A549 (cell line): ENCODE results near the gene GTPBP10.

Source experiments
- CEBPB ChIP-seq, 2 experiments: fragments of >200 bp in 1 of 2; sonication (Bioruptor Twin) in 1 of 2; formaldehyde crosslinking in 1 of 2; IDR thresholded peaks; 2 replicates each; pipeline ENCODE4 v1.6.1; 2012 to 2016
- CTCF ChIP-seq: fragments of >200 bp; sonication (Bioruptor Twin); formaldehyde crosslinking; IDR thresholded peaks from 3 replicates; pipeline ENCODE4 v1.5.1; 2016
- EP300 ChIP-seq, 2 experiments: fragments of >200 bp; sonication (Bioruptor Twin); formaldehyde crosslinking; IDR thresholded peaks; 2 replicates in 1 of 2; 3 replicates in 1 of 2; pipeline ENCODE4 v1.6.1; 2016 to 2017
- GATA3 ChIP-seq: IDR thresholded peaks from 2 replicates; pipeline ENCODE4 v1.6.1; 2012; ENCODE audit warnings: borderline replicate concordance
- MAFK ChIP-seq: fragments of 450-650 bp; IDR thresholded peaks from 2 replicates; pipeline ENCODE4 v1.6.1; 2014; ENCODE audit not compliant: partially characterized antibody
- MYC ChIP-seq: IDR thresholded peaks from 2 replicates; pipeline ENCODE4 v1.6.1; 2012; ENCODE audit warnings: mild to moderate bottlenecking, inconsistent platforms, low read length, improper control_type of control experiment, borderline replicate concordance
- PBX3 ChIP-seq: IDR thresholded peaks from 2 replicates; pipeline ENCODE4 v1.6.1; 2012
- POLR2AphosphoS2 ChIP-seq: conservative IDR thresholded peaks from 2 replicates; pipeline ENCODE4 v1.6.1; 2012; ENCODE audit warnings: low read length, improper control_type of control experiment, inconsistent platforms
- SREBF2 ChIP-seq: fragments of 450-650 bp; IDR thresholded peaks from 2 replicates; pipeline ENCODE4 v1.6.1; 2014; ENCODE audit warnings: mild to moderate bottlenecking, moderate library complexity

GRCh38 chr7:90349305-90349704, 2.8 kb downstream of the GTPBP10 start:
- TF ChIP-seq PBX3, result no peak
- no peak for TF ChIP-seq MAFK
- TF ChIP-seq CTCF, result no peak
- no peak for TF ChIP-seq SREBF2
- no peak for TF ChIP-seq MYC
- no peak for TF ChIP-seq GATA3
- no peak for TF ChIP-seq EP300 (IDR thresholded peaks at IDR 0.05)
- TF ChIP-seq POLR2AphosphoS2, result no peak
- TF ChIP-seq CEBPB (IDR thresholded peaks at IDR 0.05), result no peak
